ENCODE results near the gene FBXW5. TPM values are rescaled to one million over a fixed set of nuclear protein-coding genes. Genes with fewer than 3 reads are reported as not detected.

Gene FBXW5
- total RNA-seq, 1 experiment from 2014 or later, result 62.2 TPM

- no peak overlapping the region for H4K91ac ChIP-seq (ENCODE audit: insufficient read length, low read depth, low read length)
- H2BK20ac ChIP-seq (ENCODE audit: low read depth, low read length, poor library complexity, severe bottlenecking), result no peak overlapping the region
- H3K56ac ChIP-seq (ENCODE audit: insufficient read length, low read depth, low read length), result no peak overlapping the region
- no peak overlapping the region for H2BK12ac ChIP-seq (ENCODE audit: insufficient read length, low read depth, low read length)
- H3K9me3 ChIP-seq (ENCODE audit: control insufficient read depth, low read depth, low read length), result no peaks in the 10 kb centered on the region
- no peak for TF ChIP-seq CTCF (conservative IDR thresholded peaks at IDR 0.05)
- no peaks in the 10 kb centered on the region for H4K20me1 ChIP-seq (ENCODE audit: control insufficient read depth, insufficient read depth, insufficient read length)
- H3K9ac ChIP-seq (ENCODE audit: extremely low read depth, insufficient read length, low read length), result no peak overlapping the region
- peak; percentile 22 for DNase-seq
- no peak overlapping the region for H4K5ac ChIP-seq (ENCODE audit: insufficient read length, low read depth, low read length)
- WGBS (ENCODE audit: extremely low coverage, insufficient read length, low lambda C conversion rate), result no CpG with 5 or more reads among the region's 10 CpGs
- peaks cover 33 to 72% (median 64%) of the 10 kb centered on the region in 3 experiments; a peak in 6 of 7 replicates for H3K36me3 Mint-ChIP-seq (ENCODE audit: insufficient read depth in 1 of 3, low read depth in 3 of 3)
- H3K27ac Mint-ChIP-seq, result no peak overlapping the region; a peak in 1 of 7 replicates
- H3K23ac ChIP-seq (ENCODE audit: insufficient read length, low read depth, low read length), result no peak overlapping the region
- H2AFZ ChIP-seq (ENCODE audit: low read length), result no peak overlapping the region
- no peak overlapping the region for H3K27ac ChIP-seq (ENCODE audit: insufficient read length, low read depth, low read length)
- no peak overlapping the region for H2BK5ac ChIP-seq (ENCODE audit: insufficient read length, low read length)
- H3K79me1 ChIP-seq (ENCODE audit: insufficient read depth, low read depth, low read length, poor library complexity, severe bottlenecking), result no peaks in the 10 kb centered on the region
- no peak overlapping the region for H2AK5ac ChIP-seq (ENCODE audit: insufficient read length, low read length)
- H3K9me3 Mint-ChIP-seq, result no peaks in the 10 kb centered on the region
- no peaks in the 10 kb centered on the region for H3K79me2 ChIP-seq (ENCODE audit: insufficient read depth, low read length)
- H3K27me3 ChIP-seq (ENCODE audit: insufficient read depth, low read length), result no peaks in the 10 kb centered on the region
- H3K4me1 Mint-ChIP-seq, result no peaks in the 10 kb centered on the region
- H4K8ac ChIP-seq (replicated peaks; ENCODE audit: insufficient read length, low read depth, low read length), result no peak overlapping the region
- no peak overlapping the region for H3K4ac ChIP-seq (ENCODE audit: low read depth, low read length)
- H3K18ac ChIP-seq (ENCODE audit: insufficient read length, low read depth, low read length), result no peak overlapping the region
- H3K4me1 ChIP-seq (ENCODE audit: insufficient read depth, low read length), result no peaks in the 10 kb centered on the region
- no peak overlapping the region for H2BK120ac ChIP-seq (ENCODE audit: low read depth, low read length, poor library complexity, severe bottlenecking)
- no peak overlapping the region for H3T11ph ChIP-seq (ENCODE audit: low read length)
- H3K23me2 ChIP-seq (ENCODE audit: insufficient read length, low read depth, low read length, poor library complexity, severe bottlenecking), result no peaks in the 10 kb centered on the region
- no peak overlapping the region for H3K4me3 Mint-ChIP-seq
- H2BK15ac ChIP-seq (ENCODE audit: low read depth, low read length), result no peak overlapping the region
- no peaks in the 10 kb centered on the region for H3K27me3 Mint-ChIP-seq (ENCODE audit: low read depth)
- H3K14ac ChIP-seq (ENCODE audit: insufficient read depth, low read length), result no peak overlapping the region
- H3K4me2 ChIP-seq (ENCODE audit: insufficient read depth, insufficient read length, low read length), result no peak overlapping the region
Observed at GRCh38 chr9:136921718-136922117, 22.8 kb downstream of the FBXW5 start.
